Measurements from ENCODE around the gene SERPINB8.

The SERPINB8 gene

GRCh38 chr18:63965716-63966330 is 4.1 kb upstream of the SERPINB8 start:
- no peak for DNase-seq

DNA sequence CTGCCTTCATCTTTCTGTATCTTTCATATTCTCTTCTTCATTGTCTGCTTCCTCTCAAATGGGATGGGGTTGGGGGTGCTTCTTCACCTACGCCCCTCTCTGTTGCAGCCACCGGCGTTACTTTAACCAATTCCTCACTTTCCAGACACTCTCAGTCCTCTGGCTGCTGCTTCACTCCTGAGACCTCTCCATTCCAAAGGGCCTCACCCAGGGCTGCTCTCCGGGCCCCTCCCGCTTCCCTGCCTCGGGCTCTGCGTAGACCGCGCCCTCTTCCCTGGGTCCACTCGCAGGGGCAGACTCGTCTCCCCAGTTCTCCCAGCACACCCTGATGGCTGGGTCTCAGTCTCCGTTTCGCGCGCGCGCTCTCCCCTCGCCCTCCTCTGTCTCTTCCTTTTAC is 926 bp downstream of the SERPINB8 start:
- DNase-seq = no peak

- no peak for DNase-seq
Measured at GRCh38 chr18:63971320-63972001, 1.6 kb downstream of the SERPINB8 start.

DNA sequence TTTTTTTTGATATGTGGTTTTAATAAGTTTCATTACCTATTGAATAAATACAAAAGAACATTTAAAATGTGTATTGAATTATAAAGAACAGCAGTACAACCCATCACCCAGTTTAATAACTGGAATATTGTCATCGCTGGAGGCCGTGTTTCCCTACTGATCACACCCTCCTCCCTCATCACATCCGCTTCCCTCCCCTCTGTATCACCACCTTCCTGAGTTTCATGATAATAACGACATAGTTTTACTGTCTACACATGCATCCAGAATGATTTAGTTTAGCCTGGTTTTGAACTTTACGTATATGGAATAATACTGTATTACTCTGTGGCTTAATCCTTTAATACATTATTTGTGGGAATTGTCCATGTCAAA is 2.1 kb downstream of the SERPINB8 start:
- DNase-seq = no peak

DNA sequence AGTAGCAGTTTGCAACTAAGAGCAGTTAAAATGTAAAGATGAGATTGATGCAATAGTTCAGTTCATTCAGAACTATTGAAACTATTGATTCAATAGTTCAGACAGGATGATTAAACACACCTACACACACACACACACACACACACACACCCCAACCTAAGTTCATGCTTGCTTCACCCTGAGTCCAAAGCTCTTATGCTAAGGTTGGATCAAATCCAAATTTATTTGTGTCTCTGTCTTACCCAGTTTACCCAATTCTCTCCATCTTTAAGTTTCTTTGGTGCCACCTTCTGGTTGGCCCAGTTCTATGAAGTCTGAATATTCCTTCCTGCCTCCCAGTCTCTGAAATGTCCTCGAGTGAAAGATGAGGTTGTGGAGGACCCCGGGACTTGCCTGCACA is 5.1 kb downstream of the SERPINB8 start:
- DNase-seq = peak in 1 of 2 donors; percentile 19

GRCh38 chr18:63975628-63976027 is 5.7 kb downstream of the SERPINB8 start:
- no peak for DNase-seq

GRCh38 chr18:63977040-63977439 is 7.2 kb downstream of the SERPINB8 start:
- no peak for DNase-seq

DNA sequence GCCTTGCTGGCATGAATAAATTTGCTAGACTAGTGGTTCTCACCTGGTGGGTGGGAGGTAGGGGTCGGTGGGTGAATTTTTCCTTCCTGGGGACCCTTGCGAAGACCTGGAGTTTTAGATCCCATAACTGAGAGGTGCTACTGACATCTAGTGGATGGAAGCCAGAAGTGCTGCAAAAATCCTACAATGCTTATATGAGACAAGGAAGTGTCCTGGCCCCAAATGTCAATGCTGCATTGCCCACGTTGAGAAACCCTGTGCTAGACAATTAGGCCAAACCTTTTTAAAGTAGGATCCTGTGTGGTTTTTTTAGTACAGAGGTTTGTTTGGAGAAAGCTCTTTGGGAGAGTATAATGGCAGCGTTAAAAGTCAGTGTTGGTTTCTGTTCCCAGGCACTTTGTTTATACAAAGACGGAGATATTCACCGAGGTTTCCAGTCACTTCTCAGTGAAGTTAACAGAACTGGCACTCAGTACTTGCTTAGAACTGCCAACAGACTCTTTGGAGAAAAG is 9.6 kb downstream of the SERPINB8 start:
- DNase-seq = peak; percentile 21 to 44

DNA sequence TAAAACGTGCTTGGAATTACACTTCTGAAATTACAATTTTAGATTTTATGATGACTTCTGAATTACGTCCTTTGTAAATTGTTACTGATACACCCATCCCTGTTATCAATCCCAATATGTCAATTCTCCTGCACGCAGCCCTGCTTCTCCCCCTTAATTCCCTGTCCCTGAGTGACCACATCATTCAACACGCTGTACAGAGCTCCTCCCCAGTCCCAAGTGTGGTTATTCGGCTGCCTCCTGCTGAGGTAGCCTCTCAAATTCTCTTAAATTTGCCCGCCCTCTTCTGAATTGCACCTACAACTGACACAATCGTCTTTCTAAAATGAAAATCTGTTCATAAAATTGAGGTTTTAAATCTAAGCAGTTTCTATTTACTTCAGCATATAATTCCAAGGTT is 10.1 kb downstream of the SERPINB8 start:
- DNase-seq = no peak

- no peak for DNase-seq
Measured at GRCh38 chr18:63980896-63981460, 11.1 kb downstream of the SERPINB8 start.

DNA sequence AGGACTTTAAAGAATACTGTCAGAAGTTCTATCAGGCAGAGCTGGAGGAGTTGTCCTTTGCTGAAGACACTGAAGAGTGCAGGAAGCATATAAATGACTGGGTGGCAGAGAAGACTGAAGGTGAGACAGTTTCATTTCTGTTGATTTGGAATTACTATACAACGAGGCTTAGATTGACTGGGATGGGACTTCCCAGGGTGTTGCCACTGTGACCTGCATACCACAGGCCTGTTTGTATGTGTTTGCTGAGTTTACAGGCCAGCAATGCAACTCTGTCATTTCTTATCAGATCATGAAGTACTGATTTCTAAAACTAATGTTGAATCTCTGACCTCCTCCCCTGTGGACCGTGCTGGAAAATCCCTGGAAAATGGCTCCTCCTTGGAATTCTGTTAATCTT is 11.8 kb downstream of the SERPINB8 start:
- DNase-seq = no peak

DNA sequence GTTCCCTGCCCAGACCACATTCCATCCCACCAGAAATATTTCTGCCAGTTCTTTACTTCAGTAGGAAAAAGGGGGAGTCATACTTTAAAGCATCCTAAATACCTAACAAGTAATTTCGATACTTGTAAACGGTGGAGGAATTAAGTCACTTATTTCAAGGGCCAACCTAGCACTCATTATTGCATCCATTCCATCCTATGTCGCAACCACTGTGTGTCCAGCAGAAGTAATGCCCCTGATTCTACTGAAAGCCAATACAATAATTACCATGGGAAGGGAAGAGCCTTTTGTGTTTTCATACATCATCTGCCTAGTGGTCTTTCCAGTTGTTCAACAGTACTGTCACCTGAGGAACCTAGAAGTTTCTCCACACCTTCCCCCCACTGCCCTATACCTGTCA is 12.5 kb downstream of the SERPINB8 start:
- no peak for DNase-seq

DNA sequence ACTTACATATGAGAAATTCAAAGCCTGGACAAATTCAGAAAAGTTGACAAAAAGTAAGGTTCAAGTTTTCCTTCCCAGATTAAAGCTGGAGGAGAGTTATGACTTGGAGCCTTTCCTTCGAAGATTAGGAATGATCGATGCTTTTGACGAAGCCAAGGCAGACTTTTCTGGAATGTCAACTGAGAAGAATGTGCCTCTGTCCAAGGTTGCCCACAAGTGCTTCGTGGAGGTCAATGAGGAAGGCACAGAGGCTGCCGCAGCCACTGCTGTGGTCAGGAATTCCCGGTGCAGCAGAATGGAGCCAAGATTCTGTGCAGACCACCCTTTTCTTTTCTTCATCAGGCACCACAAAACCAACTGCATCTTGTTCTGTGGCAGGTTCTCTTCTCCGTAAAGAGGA is 17.0 kb downstream of the SERPINB8 start:
- DNase-seq = no peak

- no peak for DNase-seq
Measured at GRCh38 chr18:63987743-63988142, 17.9 kb downstream of the SERPINB8 start.

DNA sequence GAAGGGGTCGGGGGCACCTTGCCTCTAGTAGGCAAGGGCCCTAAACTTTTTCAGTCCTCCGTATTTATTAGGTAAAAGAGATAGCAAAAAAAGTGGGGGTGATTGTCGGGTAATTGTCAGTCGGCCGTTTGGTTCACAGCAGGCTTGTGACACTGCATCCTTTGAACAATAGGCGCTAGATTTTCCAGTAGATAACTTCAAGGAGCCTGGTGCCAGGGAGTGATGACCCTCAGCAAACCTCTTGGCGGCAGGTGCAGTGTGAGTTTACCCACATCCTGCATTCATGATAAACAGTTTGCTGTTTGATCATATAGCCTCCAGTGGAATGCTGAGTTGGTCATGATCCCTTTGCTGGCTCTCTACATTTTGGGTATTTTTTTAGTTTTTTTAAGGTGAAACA is 22.9 kb downstream of the SERPINB8 start:
- DNase-seq = no peak

GRCh38 chr18:63994783-63995399 is 25.0 kb downstream of the SERPINB8 start:
- DNase-seq = peak; percentile 22 to 37

- no peak for DNase-seq
Measured at GRCh38 chr18:63997041-63997440, 27.2 kb downstream of the SERPINB8 start.

DNA sequence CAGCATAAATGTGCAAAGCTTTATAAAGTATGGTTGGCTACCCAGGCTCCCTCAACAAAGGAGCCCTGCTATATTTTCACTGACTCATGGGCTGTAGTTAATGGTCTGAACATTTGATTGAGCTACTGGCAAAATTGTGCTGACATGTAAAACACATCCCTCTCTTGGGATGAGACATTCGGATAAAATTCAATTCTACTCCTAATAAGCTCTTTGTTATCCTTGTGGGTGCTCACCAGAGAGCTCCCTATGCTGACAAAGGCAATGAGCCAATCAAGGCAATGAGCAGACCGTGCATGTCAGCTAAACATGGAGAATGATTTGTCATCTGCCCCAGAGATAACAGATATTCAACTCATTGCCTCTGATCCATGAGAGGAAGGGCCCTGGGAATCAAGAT is 27.7 kb downstream of the SERPINB8 start:
- DNase-seq = no peak

GRCh38 chr18:63999871-64000270 is 30.0 kb downstream of the SERPINB8 start:
- DNase-seq = no peak

GRCh38 chr18:64002581-64002980 is 32.7 kb downstream of the SERPINB8 start:
- no peak for DNase-seq

DNA sequence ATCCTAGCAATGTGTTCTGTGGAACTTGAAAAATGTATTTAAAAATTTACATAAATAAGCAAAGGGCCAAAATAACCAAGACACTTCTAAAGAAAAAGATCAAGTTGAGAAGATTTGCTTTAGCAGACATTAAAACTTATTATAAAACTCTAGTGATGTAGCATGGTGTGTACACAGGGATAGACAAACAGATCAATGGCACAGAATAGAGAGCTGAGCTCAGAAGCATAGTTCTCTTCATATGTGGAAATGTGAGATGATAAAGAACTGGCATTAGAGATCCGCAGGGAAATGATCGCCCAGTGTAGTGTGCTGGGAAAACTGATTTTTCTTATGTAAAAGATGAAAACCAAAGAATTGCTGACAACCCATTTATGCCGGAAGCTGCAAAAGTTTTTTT is 39.4 kb downstream of the SERPINB8 start:
- DNase-seq = no peak

GRCh38 chr18:64011513-64011912 is 41.6 kb downstream of the SERPINB8 start:
- DNase-seq = no peak

- no peak for DNase-seq
Measured at GRCh38 chr18:64017870-64018269, 48.0 kb downstream of the SERPINB8 start.

Measured in activated CD4-positive, alpha-beta T cell treated with anti-CD3 and anti-CD28 coated beads for 4 hours (primary cell).